HG02852 (cell line): Measurements from ENCODE around the gene IGLL5.
"Not testable (repeated sequence)": the region's sequence is repeated elsewhere in the genome, so short reads cannot be mapped to it uniquely, and the experiment has no call there.

Experiments
- ATAC-seq: cut with Tn5 transposase; IDR thresholded peaks from one replicate; pipeline ENCODE4 v1.9.1; 2021; ENCODE audit warnings: mild to moderate bottlenecking, moderate library complexity; ENCODE audit not compliant: unreplicated experiment

The IGLL5 gene

GRCh38 chr22:22912135-22912987 is 24.7 kb downstream of the IGLL5 start:
- ATAC-seq = no peak

- no peak for ATAC-seq
These were observed 25.3 kb downstream of the IGLL5 start for GRCh38 chr22:22912988-22913253.

DNA sequence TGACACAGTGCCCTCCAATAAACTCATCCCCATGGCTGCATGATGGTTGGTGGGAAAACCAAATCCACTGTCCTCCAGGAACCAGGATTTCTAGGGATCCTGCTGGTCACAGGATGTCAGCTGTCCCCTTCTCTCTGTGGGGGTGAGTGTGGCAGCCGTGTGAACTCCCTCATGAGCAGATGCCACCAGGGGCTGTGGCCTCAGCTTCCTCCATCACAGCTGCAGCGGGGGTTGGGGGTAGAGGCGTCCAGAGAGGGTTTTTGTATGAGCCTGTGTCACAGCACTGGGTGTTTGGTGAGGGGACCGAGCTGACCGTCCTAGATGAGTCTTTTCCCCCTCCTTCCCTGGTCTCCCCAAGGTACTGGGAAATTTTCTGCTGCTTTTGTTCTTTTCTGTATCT is 26.4 kb downstream of the IGLL5 start:
- no peak for ATAC-seq

DNA sequence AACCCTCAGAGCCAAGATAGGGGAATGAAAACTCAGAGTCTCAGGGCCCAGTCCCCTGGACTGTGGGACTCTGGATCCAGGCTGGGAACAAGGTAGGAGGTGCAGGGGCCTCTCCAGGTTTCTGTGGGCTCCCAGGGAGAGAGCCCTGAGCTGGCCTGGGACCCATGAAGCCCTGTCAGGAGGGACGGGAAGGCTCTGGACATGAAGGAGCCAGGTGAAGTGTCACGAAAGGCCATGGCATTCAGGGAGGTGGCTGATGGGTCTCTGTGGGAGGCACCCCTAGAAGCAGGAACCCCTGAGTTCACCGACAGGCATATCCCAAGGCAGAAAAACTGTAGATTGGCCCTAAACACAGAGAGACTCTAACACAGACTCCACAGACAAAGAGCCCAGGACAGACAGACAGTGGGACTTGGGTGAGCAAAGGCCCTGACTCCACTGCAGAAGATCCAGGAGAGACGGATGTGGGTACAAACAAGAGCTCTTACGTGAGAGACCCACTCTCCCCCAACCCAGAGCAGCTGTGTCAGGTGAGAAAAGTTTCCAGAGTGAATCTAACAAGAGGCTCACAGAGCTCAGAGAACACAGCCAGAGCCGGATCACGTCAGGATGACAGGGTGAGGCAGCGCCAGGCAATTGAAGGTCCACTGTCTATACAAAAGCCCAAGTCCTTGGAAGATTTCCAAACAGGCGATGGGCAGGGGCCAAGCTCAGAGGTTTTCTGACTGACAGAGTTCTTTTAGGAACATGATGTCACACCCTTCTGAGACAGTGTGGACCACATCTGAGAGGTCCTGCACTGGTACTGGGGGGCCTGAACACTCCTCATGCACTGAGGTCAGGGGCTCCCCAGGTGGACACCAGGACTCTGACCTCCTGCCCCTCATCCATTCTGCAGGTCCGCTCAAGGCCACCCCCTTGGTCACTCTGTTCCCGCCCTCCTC is 27.4 kb downstream of the IGLL5 start:
- no peak for ATAC-seq

DNA sequence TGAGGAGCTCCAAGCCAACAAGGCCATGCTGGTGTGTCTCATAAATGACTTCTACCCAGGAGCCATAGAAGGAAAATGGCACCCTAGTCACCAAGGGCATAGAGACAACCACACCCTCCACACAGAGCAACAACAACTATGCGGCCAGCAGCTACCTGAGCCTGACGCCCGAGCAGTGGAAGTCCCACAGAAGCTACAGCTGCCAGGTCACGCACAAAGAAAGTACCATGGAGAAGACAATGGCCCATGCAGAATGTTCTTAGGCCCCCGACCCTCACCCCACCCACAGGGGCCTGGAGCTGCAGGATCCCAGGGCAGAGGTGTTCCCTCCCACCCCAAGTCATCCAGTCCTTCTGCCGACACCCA is 28.0 kb downstream of the IGLL5 start:
- no peak for ATAC-seq

- ATAC-seq = no peak
These were observed 28.8 kb downstream of the IGLL5 start for GRCh38 chr22:22916215-22916951.

- ATAC-seq = no peak
These were observed 29.3 kb downstream of the IGLL5 start for GRCh38 chr22:22916952-22917290.

GRCh38 chr22:22917377-22917776 is 29.8 kb downstream of the IGLL5 start:
- ATAC-seq = no peak

- ATAC-seq = no peak
These were observed 30.8 kb downstream of the IGLL5 start for GRCh38 chr22:22918297-22918965.

GRCh38 chr22:22919041-22919440 is 31.4 kb downstream of the IGLL5 start:
- no peak for ATAC-seq

GRCh38 chr22:22920104-22920654 is 32.6 kb downstream of the IGLL5 start:
- ATAC-seq = no peak

- no peak for ATAC-seq
These were observed 33.4 kb downstream of the IGLL5 start for GRCh38 chr22:22920910-22921550.

DNA sequence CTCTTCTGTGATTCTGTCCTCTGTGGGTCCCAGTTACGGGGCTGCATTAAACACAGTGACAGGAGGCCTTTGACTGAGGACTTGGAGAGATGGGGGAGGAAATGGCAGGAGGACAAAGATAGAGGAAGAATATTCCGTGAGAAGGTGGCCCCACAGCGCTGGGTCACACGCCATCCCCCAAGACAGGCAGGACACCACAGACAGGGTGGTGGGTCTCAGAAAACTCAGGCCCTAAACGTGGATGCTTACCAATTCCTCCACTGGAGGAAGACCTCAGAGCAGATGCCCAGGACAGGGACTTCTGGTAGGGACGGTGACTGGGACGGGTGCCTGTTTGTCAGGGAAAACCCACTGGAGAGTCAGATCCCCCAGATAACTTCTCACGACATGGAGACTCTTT is 34.0 kb downstream of the IGLL5 start:
- no peak for ATAC-seq

- ATAC-seq = not testable (repeated sequence)
These were observed 34.7 kb downstream of the IGLL5 start for GRCh38 chr22:22922092-22922953.

DNA sequence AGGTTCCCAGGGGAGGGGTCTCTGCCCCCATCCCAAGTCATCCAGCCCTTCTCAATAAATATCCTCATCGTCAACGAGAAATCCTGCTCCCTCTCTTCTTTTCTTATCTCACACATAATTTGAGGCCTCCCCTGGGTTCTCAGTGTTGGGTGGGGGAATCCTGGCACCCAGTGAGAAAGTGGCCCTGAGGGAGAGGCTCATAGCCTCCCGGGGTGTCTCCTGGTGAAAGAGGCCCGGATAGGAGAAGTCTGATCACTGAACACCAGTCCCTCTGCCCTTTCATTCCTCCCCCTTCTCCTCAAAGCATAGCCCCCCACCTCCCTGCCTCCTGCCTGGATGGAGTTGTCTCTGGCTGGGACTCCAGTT is 35.3 kb downstream of the IGLL5 start:
- ATAC-seq = no peak

GRCh38 chr22:22923379-22923778 is 35.8 kb downstream of the IGLL5 start:
- no peak for ATAC-seq

- no peak for ATAC-seq
These were observed 36.3 kb downstream of the IGLL5 start for GRCh38 chr22:22923930-22924329.

DNA sequence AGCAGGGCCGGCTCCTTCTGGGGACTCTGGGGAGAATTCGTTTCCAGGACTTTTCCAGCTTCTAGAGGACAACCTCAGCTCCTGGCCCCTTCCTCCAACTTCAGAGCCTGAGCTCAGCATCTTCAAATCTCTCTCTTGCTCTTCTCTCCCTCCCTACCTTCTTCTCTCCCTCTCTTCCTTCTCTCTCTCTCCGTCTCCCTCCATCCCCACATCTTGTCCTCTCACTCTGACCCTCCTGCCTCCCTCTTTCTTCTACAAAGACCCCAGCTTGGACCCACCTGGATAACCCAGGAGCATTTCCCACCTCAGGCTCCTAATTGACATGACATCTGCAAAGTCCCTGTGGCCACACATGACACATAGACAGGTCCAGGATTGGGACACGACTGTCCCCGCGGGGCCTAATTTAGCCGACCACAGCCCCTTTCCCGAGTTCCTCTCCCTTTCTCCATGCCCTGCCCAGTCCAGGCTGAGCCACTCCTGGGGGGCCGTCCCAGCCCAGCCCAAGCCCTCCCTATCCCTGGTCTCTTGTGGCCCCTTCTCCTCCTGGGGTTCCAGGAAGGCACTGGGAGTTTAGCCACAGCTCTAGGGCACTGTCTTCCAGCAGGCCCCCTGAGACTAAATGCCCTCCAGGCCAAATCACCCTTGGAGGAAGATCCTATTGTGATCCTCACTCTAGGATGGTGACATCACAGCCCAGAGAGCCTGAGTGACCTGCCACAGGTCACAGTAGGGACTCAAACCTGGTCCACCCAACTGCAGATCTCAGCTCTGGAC is 36.9 kb downstream of the IGLL5 start:
- ATAC-seq = no peak
